Measurements from ENCODE around the gene AGO1.

AGO1 gene

DNA sequence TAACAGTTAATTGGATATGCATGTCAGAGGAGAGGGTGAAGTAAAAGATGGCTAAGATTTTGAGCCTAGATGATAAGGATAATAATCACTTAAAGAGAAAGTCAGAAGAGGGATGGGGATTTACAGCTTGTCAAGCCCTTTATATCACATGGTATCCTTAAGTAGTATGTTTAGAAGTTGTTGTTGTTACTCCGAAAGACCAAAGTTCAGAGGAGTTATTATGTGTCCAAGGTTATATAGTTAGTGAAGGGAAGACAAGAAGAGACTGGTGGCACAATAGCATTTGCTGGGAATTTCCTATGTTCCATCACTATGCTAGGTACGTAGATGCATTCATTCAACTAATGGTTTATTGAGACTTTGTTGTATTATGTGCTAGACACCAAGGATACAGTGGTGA, 30.8 kb upstream of the AGO1 start:
- DNase-seq (ENCODE audit: extremely low read depth, low read depth): no peak
- H3K4me3 ChIP-seq (replicated peaks; ENCODE audit: low read depth, low read length): no peak overlapping the region
- TF ChIP-seq, protein P1, sequence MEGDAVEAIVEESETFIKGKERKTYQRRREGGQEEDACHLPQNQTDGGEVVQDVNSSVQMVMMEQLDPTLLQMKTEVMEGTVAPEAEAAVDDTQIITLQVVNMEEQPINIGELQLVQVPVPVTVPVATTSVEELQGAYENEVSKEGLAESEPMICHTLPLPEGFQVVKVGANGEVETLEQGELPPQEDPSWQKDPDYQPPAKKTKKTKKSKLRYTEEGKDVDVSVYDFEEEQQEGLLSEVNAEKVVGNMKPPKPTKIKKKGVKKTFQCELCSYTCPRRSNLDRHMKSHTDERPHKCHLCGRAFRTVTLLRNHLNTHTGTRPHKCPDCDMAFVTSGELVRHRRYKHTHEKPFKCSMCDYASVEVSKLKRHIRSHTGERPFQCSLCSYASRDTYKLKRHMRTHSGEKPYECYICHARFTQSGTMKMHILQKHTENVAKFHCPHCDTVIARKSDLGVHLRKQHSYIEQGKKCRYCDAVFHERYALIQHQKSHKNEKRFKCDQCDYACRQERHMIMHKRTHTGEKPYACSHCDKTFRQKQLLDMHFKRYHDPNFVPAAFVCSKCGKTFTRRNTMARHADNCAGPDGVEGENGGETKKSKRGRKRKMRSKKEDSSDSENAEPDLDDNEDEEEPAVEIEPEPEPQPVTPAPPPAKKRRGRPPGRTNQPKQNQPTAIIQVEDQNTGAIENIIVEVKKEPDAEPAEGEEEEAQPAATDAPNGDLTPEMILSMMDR (IDR thresholded peaks at IDR 0.05; ENCODE audit: low read depth, low read length, missing control alignments): no peak

DNA sequence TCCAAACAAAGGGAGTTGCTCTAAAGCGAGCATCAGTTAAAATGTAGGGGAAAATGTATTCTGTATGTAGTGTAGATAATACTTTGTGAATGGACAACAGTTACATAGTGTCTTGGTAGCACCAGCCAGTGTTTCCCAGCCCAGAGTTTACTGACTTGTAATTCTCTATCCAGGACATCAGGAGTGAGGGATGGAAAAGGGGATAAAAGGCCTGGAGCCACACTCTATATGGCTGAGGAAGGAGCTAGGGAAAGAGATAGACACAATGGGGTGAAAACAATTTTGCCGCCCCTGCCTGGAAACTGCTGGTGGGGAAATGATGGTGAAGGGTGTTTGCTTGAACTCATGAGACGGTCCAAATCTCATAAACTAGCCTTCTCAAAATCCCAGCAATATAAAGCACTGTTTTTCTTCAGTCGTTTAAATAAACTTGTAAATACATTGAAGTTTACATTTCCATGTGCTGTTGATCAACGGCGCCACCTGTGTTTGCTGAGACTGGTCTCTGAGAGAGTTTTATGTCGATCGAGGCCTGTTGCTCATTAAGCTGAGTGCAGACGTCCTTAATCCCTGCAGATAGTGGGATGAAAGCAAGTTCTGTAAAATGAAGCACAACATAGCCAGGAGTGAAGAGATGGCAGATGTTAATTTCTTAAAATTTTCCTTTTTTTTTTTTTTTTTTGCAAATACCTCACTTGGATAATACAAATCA, 27.9 kb upstream of the AGO1 start:
- TF ChIP-seq, protein P1 (IDR thresholded peaks at IDR 0.05; ENCODE audit: low read depth, low read length, missing control alignments): no peak
- peak; percentile 16 for DNase-seq (ENCODE audit: extremely low read depth, low read depth)

DNA sequence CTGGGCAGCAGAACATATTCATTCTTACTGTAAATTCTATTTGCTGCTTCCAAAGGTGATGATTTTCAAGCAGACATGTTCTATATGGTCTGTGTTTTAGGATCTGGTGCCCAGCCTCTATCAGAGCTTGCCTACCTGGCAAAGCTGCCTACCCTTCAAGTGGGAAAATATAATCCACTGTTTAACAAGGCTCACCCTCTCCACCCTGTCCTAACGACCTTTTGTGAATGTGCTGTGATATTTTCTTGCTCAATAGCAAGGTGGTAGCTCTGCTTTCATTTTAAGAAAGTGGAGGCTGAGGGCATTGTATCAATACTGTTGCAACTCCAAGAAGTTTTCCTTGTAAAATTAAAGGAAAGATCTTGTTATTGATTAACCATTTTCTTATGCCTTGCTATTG, 26.0 kb upstream of the AGO1 start:
- TF ChIP-seq, protein P1 (IDR thresholded peaks at IDR 0.05; ENCODE audit: low read depth, low read length, missing control alignments): no peak
- no peak overlapping the region for H3K4me3 ChIP-seq (replicated peaks; ENCODE audit: low read depth, low read length)
- DNase-seq (ENCODE audit: extremely low read depth, low read depth): no peak

More for the DNA sequence above, 27.9 kb upstream of the AGO1 start:
- no peak overlapping the region for H3K4me3 ChIP-seq (replicated peaks; ENCODE audit: low read depth, low read length)

DNA sequence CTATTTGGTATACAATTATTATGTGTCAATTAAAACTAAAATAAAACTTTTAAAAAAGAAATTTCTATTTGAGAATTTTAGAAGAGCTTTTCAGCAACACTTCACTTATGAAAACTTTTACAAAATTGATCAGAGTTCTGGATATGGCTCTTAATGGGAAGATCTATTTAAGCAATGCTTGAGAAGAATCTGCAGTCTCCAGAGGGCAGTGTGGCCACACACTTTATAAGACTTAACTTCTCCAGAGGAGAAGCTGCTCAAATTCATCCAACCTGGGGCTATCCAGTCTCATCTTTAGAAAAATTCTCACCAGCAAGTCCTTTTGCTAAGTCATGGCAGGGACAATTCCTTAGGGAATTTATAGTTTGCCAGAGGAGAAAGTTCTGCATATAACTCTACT, 25.2 kb upstream of the AGO1 start:
- TF ChIP-seq, protein P1 (IDR thresholded peaks at IDR 0.05; ENCODE audit: low read depth, low read length, missing control alignments): peak; percentile 32
- DNase-seq (ENCODE audit: extremely low read depth, low read depth): no peak
- no peak overlapping the region for H3K4me3 ChIP-seq (replicated peaks; ENCODE audit: low read depth, low read length)

DNA sequence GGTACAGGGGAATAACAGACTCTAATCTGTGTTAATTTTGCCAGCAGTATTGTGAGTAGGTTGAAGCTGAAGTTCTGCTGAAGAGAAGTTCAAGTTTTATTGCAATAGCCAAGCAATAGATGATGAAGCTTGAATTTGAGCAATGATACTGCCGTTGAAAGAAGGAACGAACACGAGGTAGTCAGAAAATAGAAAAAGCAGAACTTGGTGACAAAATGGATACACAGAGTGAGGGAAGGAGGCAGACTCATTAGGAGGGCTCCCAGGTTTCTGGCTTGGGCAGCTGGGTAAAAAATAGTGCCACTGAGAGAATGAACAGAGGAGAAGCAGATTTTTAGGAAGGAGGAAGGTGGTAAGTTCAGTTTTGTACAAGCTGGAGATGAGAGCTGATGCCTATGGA, 22.3 kb upstream of the AGO1 start:
- DNase-seq (ENCODE audit: extremely low read depth, low read depth): no peak
- no peak overlapping the region for H3K4me3 ChIP-seq (replicated peaks; ENCODE audit: low read depth, low read length)
- TF ChIP-seq, protein P1 (IDR thresholded peaks at IDR 0.05; ENCODE audit: low read depth, low read length, missing control alignments): no peak

DNA sequence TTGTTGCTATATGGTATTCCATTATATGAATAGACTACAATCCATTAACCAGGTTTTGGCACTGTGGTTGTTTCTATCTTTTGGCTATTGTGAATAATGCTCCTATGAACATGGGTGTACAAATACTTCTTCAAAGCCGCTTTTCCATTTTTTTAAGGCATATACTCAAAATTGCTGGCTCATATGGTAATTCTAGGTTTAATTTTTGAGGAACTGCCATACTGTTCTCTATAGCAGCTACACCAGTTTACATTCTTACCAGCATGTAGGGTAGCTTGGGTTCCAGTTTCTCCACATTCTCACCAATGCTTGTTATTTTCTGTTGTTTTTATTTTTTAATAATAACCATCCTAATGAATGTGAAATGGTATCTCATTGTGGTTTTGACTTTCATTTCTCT, 19.9 kb upstream of the AGO1 start:
- TF ChIP-seq, protein P1 (IDR thresholded peaks at IDR 0.05; ENCODE audit: low read depth, low read length, missing control alignments): no peak
- no peak for DNase-seq (ENCODE audit: extremely low read depth, low read depth)

More for the DNA sequence above, 19.9 kb upstream of the AGO1 start:
- H3K4me3 ChIP-seq (replicated peaks; ENCODE audit: low read depth, low read length): no peak overlapping the region

Measured in HFF-Myc (cell line).